Tibial nerve (tissue), 4 donors: ENCODE results near the gene CUX1.

ENCODE experiments used
- EP300 ChIP-seq, 2 donors: sonication (generic); formaldehyde crosslinking; IDR thresholded peaks; one replicate each; pipeline ENCODE4 v1.6.1; 2017; ENCODE audit warnings: antibody characterized with exemption in 2 of 2, mild to moderate bottlenecking in 1 of 2
- TF ChIP-seq, protein P1 (sequence below), 5 experiments: fragments of 200-600 bp in 3 of 5; fragments of 450-650 bp in 2 of 5; sonication (generic) in 3 of 5; IDR thresholded peaks; one replicate each; pipeline ENCODE4 v1.5.1; 2016 to 2019; ENCODE audit warnings: antibody characterized with exemption in 5 of 5, mild to moderate bottlenecking in 3 of 5, moderate library complexity in 2 of 5

DNA sequence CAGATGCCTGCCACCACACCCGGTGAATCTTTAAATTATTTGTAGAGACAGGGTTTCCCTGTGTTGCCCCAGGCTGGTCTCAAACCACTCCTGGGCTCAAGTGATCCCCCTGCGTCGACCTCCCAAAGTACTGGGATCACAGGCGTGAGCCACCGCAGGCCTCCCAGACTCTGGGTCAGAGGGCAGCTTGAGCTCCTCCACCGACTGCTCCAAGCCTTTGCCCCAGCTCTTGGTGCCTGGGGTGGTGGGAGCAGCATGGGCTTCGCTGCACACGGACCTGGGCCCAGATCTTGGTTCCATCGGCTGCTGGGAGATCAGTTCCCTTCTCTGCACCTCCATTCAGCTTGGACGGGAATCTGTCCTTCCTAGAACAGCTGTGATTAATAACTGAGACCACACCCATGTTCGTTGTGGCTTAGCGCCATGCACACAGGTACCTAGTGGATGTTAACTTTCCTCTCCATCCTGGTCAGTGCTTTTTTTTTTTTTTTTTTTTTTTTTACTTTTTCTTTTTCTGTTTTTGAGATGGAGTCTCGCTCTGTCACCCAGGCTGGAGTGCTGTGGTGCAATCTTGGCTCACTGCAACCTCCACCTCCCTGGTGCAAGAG, 125.3 kb downstream of the CUX1 start:
- TF ChIP-seq, protein P1, sequence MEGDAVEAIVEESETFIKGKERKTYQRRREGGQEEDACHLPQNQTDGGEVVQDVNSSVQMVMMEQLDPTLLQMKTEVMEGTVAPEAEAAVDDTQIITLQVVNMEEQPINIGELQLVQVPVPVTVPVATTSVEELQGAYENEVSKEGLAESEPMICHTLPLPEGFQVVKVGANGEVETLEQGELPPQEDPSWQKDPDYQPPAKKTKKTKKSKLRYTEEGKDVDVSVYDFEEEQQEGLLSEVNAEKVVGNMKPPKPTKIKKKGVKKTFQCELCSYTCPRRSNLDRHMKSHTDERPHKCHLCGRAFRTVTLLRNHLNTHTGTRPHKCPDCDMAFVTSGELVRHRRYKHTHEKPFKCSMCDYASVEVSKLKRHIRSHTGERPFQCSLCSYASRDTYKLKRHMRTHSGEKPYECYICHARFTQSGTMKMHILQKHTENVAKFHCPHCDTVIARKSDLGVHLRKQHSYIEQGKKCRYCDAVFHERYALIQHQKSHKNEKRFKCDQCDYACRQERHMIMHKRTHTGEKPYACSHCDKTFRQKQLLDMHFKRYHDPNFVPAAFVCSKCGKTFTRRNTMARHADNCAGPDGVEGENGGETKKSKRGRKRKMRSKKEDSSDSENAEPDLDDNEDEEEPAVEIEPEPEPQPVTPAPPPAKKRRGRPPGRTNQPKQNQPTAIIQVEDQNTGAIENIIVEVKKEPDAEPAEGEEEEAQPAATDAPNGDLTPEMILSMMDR (IDR thresholded peaks at IDR 0.05), result no peak
- no peak for TF ChIP-seq EP300 (IDR thresholded peaks at IDR 0.05)
